Amygdala (tissue), 56 donors: ENCODE results near the gene TRIO.

Experiments
- DNase-seq, 56 donors: peaks; one replicate each; lab custom pipeline; 2025; lab: John Stamatoyannopoulos, UW

TRIO gene

DNA sequence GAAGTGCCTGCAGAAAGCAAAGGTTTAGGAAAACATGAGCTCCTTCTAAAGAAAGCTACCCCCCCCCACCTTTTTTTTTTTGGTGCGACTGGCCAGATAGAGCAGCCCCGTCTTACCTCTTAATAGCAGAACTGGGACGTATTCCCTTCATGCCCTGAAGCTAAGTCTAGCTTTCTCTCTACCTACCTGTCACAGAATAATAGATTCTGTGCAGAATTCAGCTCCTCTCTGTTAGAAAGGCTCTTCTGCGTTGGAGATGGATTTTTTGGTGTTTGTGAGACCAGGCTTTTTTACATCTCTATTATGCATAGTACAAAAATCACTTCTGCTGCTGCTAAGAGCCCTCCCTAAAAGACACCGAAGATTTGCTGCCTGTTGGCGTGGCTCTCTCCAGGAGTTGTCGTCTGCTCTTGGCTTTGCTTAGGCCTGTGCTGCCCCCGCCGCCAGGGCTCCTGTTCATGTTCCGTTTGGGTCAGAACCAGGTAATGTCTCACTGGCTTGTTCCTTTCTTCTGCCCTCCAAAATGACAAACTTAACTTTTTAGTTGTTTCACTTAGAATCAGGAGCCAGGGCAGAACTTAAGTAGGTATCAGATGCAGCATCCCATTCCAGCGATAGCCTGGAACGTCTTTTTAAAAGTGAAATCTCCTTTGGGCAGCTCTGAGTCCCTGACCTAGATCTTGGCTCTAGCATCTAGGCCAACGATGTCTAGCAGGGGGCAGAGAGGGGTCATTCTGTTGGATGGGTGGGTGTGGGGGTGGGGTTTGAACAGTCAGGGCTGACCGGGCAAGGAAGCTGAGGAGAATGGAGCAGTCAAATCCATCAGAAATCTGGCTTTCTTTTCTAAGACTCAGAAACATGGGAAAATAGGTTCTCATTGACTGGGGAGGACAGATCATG is 2.5 kb downstream of the TRIO start:
- DNase-seq, result peak in 3 of 56 donors; percentile 6 to 52 (median 11)

DNA sequence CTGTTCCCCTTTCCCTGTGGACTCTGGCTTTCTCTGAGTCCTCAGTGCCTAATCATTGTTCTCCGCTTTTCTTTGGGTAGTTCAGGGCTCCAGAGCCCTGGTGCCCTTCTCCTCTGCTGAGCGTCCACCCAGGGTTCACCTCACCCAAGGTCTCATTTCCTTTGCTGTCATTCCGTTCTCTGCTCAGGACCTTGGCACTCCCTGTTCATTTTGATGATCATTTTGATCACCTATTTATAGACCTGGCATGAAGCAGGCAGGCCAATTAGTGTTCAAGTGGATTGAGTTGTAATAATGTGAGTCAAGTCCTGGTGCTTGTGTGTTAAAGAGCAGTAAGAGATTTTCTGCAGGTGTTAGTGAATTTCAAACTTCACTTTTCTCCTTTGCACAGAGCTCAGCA is 3.6 kb downstream of the TRIO start:
- DNase-seq, result no peak

DNA sequence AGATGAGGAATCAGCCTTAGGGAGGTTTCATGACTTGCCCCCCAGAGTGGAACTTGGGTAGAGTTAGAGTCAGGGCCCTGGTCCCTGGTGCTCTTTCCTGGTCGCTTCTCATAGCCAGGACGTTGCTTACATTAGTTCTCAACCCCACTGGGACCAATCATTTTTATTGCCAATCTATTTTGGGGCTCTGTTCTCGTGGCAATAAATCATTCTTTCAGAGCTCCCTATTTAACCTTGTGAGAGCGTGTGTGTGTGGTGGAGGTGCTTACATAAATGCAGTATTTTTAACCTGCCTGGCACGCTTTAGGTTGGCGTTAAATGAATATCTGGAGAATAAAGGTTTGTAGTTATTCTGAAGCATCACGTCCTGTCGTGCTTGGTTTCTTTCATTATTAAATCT is 4.1 kb downstream of the TRIO start:
- DNase-seq, result no peak

GRCh38 chr5:14148483-14148882 is 5.3 kb downstream of the TRIO start:
- no peak for DNase-seq

GRCh38 chr5:14148890-14149671 is 5.9 kb downstream of the TRIO start:
- no peak for DNase-seq

GRCh38 chr5:14149672-14150274 is 6.6 kb downstream of the TRIO start:
- no peak for DNase-seq

- DNase-seq, result no peak
Observed at GRCh38 chr5:14151416-14151815, 8.3 kb downstream of the TRIO start.

GRCh38 chr5:14153071-14153864 is 10.1 kb downstream of the TRIO start:
- DNase-seq, result no peak

DNA sequence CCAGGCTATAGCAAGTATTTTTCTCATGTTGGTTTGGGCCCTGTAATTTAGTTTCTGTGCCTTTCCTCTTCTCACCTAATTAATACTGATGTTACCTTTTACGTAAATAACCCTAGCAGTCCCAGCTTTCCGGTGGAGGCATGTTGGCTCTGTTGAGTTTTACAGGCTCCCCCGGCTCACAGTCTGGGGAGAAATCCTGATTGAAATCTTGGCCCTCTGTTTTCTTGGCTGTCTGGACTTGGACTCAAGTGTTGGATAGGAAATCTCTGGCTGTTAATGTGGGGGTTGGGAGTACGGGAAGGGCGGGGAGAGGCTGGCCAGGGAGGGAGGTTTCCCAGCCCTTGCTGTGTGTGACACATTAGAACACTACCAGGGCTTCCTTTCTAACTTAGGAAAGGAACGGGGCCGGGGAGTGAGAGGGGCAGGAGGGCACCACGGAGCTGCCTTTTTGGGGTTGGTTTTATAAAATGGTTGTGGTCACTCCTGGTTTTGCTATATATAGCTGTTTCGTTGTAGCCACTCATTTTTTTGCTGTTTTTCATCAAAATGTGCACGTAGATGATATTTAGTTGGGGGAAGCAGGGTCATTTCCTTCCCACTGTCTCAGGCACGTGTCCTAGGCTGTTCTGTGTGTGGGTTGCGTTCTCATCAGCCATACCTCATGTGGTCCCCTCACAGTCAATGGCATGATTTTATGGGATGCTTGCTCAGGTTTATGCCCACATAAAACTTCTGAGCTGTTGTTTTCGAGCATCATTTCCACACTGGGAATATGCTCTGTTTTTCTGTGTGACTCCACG is 11.0 kb downstream of the TRIO start:
- DNase-seq, result peak in 25 of 56 donors; percentile 15 to 51 (median 28)

DNA sequence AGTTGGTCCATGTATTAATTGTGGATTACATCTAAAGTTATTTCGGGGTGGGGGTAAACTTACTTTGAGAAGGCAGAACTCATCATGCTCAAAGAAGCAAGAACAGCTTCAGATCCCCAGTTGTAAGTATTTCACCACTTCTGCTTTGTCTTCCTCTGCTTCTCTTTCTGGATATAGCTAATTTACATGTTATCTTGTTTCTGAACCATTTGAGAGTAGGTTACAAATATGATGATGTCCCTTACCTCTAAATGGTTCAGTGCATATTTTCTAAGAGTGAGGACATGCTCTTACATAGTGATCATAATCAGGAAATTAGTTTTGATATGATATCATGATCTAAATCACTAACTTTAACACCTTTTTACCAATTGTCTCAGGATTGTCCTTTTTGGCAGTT is 11.9 kb downstream of the TRIO start:
- DNase-seq, result no peak

- DNase-seq, result no peak
Observed at GRCh38 chr5:14155739-14156138, 12.6 kb downstream of the TRIO start.

GRCh38 chr5:14156290-14156649 is 13.1 kb downstream of the TRIO start:
- DNase-seq, result no peak

DNA sequence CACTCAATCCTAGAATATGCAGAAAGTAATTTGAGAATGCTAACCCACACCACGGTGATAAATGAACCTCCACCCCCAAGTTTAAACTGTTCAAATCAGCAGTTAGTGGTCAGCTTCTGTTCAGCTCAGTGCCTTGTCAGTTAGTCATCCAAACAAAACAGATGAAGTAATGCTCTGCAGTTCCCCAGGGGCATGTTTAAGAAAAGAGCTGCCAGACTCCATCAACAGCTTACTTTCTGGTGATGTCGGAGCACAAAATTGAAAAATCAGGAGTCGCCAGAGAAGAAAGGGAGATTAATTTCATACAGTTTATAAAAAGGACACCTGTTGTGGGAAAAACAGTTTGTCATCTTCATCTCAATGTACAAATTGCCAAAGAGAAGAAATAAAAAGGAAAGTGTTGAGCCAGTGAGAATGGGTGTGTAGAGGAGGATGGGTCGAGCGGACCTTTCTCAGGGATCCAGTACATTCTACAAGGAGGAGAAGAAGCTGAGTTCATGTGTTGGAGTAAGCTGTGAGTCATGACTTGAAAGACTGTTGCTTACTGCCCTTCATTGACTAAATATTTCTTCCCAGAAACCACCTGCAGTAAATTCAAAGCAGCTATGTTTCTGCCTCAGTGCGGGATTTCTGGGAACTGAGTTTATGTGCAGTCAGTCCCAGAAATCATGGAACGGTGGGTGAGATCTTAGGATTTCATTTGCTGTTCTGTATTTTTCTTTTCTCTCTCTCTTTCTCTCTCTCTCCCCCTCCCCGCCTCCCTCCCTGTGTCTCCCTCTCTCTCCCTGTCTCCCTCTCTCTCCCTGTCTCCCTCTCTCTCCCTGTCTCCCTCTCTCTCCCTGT is 13.7 kb downstream of the TRIO start:
- no peak for DNase-seq

DNA sequence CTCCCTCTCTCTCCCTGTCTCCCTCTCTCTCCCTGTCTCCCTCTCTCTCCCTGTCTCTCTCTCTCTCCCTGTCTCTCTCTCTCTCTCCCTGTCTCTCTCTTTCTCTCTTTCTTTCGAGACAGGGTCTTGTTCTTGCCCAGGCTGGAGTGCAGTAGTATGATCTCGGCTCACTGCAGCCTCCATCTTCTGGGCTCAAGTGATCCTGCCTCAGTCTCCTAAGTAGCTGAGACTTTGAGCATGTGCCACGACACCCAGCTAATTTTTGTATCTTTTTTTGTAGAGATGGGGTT is 14.3 kb downstream of the TRIO start:
- no peak for DNase-seq

DNA sequence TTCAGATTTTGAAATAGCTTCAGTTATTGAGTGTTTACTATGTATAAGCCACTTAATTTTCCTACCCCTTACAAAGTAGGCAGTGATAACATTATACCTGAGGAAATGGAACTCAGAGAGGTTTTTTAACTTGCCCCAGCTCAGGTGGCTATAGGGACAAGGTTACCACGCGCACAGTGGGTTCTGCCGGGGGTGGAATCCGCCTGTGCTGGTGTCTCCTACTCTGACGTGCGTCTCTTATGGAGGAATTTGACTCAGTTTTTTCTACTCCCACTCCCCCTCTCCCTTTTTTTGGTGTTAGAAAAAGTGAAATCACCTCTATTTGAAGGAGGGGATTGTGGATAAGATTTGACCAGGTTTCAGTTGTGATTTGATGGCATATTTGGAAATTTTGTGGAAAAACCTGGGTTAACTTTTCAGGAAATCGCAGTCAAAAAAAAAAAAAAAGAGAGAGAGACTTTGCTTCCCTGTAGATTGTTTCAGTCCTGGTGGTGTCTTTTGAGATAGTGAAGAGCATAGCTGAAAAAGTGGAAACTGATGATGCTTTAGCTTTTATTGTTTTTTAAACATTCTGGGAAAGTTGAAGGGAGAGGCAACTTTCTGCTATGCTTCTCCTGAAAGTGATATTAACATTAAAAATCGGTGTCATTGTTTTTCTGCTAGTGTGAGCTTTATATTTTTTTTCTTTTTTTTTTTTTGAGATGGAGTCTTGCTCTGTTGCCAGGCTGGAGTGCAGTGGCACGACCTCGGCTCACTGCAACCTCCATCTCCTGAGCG is 15.9 kb downstream of the TRIO start:
- DNase-seq, result no peak

DNA sequence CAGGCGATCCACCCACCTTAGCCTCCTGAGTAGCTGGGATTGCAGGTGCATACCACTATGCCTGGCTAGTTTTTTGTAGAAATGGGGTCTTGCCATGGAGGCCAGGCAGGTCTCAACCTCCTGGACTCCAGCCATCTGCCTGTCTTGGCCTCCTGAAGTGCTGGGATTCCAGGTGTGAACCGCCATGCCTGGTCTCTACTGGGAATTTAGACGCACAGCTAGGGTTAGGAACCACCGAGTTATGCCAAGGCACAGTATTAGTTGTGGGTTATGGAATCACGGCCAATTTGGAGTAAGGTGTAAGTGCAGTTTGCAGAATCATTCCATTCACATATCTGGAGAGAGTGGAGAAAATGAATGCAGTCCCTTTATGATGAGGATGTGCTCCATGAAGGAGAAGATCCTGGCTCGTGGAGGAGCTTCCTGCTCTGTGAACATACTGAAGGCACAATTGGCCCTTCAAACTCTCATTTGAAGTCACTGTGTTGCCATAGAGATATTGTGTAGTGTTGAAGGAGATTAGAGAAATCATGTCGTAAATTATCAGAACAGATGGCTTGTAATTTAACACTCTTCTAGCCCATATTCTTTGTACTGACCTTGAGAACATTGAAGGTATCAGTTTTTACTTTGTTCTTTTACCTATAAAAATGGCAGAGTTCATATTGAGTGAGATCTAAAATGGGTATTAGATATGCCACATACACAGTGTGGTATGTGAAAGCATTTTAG is 18.8 kb downstream of the TRIO start:
- DNase-seq, result no peak
